ENCODE data around the gene EYS.

The EYS gene

GRCh38 chr6:64213697-64214096 lies 1493.3 kb downstream of the EYS start:
- in situ Hi-C loops (cut with HindIII; ENCODE audit: low sequenced_read_pairs) = no loop called here

GRCh38 chr6:64197246-64197645 lies 1509.8 kb downstream of the EYS start:
- in situ Hi-C loops (cut with HindIII; ENCODE audit: low sequenced_read_pairs) = no loop called here

GRCh38 chr6:64186592-64186991 lies 1520.4 kb downstream of the EYS start:
- in situ Hi-C loops (cut with HindIII; ENCODE audit: low sequenced_read_pairs) = no loop called here

- in situ Hi-C loops (cut with HindIII; ENCODE audit: low sequenced_read_pairs) = no loop called here
Observed at GRCh38 chr6:64185621-64186020, 1521.4 kb downstream of the EYS start.

GRCh38 chr6:64175296-64175695 lies 1531.7 kb downstream of the EYS start:
- in situ Hi-C loops (cut with HindIII; ENCODE audit: low sequenced_read_pairs) = no loop called here

GRCh38 chr6:64170316-64170715 lies 1536.7 kb downstream of the EYS start:
- in situ Hi-C loops (cut with HindIII; ENCODE audit: low sequenced_read_pairs) = no loop called here

- in situ Hi-C loops (cut with HindIII; ENCODE audit: low sequenced_read_pairs) = no loop called here
Observed at GRCh38 chr6:64160486-64160885, 1546.5 kb downstream of the EYS start.

GRCh38 chr6:64155063-64155462 lies 1552.0 kb downstream of the EYS start:
- in situ Hi-C loops (cut with HindIII; ENCODE audit: low sequenced_read_pairs) = no loop called here

- in situ Hi-C loops (cut with HindIII; ENCODE audit: low sequenced_read_pairs) = no loop called here
Observed at GRCh38 chr6:64146876-64147275, 1560.2 kb downstream of the EYS start.

- in situ Hi-C loops (cut with HindIII; ENCODE audit: low sequenced_read_pairs) = no loop called here
Observed at GRCh38 chr6:64146094-64146493, 1560.9 kb downstream of the EYS start.

GRCh38 chr6:64145658-64146057 lies 1561.4 kb downstream of the EYS start:
- in situ Hi-C loops (cut with HindIII; ENCODE audit: low sequenced_read_pairs) = no loop called here

- in situ Hi-C loops (cut with HindIII; ENCODE audit: low sequenced_read_pairs) = no loop called here
Observed at GRCh38 chr6:64143101-64143500, 1563.9 kb downstream of the EYS start.

GRCh38 chr6:64141680-64142079 lies 1565.3 kb downstream of the EYS start:
- in situ Hi-C loops (cut with HindIII; ENCODE audit: low sequenced_read_pairs) = no loop called here

GRCh38 chr6:64128301-64129024 lies 1578.6 kb downstream of the EYS start:
- in situ Hi-C loops (cut with HindIII; ENCODE audit: low sequenced_read_pairs) = no loop called here

GRCh38 chr6:64123761-64124633 lies 1583.0 kb downstream of the EYS start:
- in situ Hi-C loops (cut with HindIII; ENCODE audit: low sequenced_read_pairs) = no loop called here

- in situ Hi-C loops (cut with HindIII; ENCODE audit: low sequenced_read_pairs) = no loop called here
Observed at GRCh38 chr6:64122712-64123375, 1584.2 kb downstream of the EYS start.

GRCh38 chr6:64121011-64121565 lies 1585.9 kb downstream of the EYS start:
- in situ Hi-C loops (cut with HindIII; ENCODE audit: low sequenced_read_pairs) = no loop called here

GRCh38 chr6:64113704-64114103 lies 1593.3 kb downstream of the EYS start:
- in situ Hi-C loops (cut with HindIII; ENCODE audit: low sequenced_read_pairs) = no loop called here

- in situ Hi-C loops (cut with HindIII; ENCODE audit: low sequenced_read_pairs) = no loop called here
Observed at GRCh38 chr6:64104051-64104450, 1603.0 kb downstream of the EYS start.

- in situ Hi-C loops (cut with HindIII; ENCODE audit: low sequenced_read_pairs) = no loop called here
Observed at GRCh38 chr6:64103480-64103879, 1603.5 kb downstream of the EYS start.

- in situ Hi-C loops (cut with HindIII; ENCODE audit: low sequenced_read_pairs) = no loop called here
Observed at GRCh38 chr6:64100702-64101303, 1606.2 kb downstream of the EYS start.
